GM19455 (cell line): ENCODE results near the gene PRDX5.
A peak's percentile ranks its signal among the peaks of the same experiment; 100 is the strongest.

Experiments used
- ATAC-seq: cut with Tn5 transposase; IDR thresholded peaks from one replicate; pipeline ENCODE4 v1.9.1; 2021; ENCODE audit not compliant: unreplicated experiment

Gene PRDX5

GRCh38 chr11:64343767-64344559 is 26.0 kb downstream of the PRDX5 start:
- ATAC-seq, result no peak

- ATAC-seq, result no peak
Observed at GRCh38 chr11:64344787-64345186, 26.9 kb downstream of the PRDX5 start.

- ATAC-seq, result no peak
Observed at GRCh38 chr11:64347193-64347867, 29.4 kb downstream of the PRDX5 start.

GRCh38 chr11:64348383-64349024 is 30.6 kb downstream of the PRDX5 start:
- ATAC-seq, result no peak

GRCh38 chr11:64349025-64349387 is 31.1 kb downstream of the PRDX5 start:
- no peak for ATAC-seq

GRCh38 chr11:64349404-64349803 is 31.5 kb downstream of the PRDX5 start:
- no peak for ATAC-seq

GRCh38 chr11:64351136-64351631 is 33.3 kb downstream of the PRDX5 start:
- no peak for ATAC-seq

GRCh38 chr11:64352099-64352994 is 34.4 kb downstream of the PRDX5 start:
- no peak for ATAC-seq

GRCh38 chr11:64352995-64353714 is 35.2 kb downstream of the PRDX5 start:
- no peak for ATAC-seq

GRCh38 chr11:64353715-64354506 is 36.0 kb downstream of the PRDX5 start:
- no peak for ATAC-seq

- no peak for ATAC-seq
Observed at GRCh38 chr11:64355078-64355940, 37.4 kb downstream of the PRDX5 start.

GRCh38 chr11:64356498-64357411 is 38.8 kb downstream of the PRDX5 start:
- no peak for ATAC-seq

GRCh38 chr11:64357446-64357845 is 39.5 kb downstream of the PRDX5 start:
- no peak for ATAC-seq

GRCh38 chr11:64357904-64358535 is 40.1 kb downstream of the PRDX5 start:
- no peak for ATAC-seq

- no peak for ATAC-seq
Observed at GRCh38 chr11:64358536-64358906, 40.6 kb downstream of the PRDX5 start.

GRCh38 chr11:64358907-64359711 is 41.2 kb downstream of the PRDX5 start, which contains the start of gene RPS6KA4:
Gene RPS6KA4, plus strand, starts transcription at chr11:64359162. Its CDS starts 74 bp downstream, at chr11:64359236.
- peak; percentile 56 for ATAC-seq
